Ishikawa (cell line): ENCODE measurements around the gene ASB2.

Experiments used
- CEBPB ChIP-seq: IDR thresholded peaks from 2 replicates; pipeline ENCODE4 v1.6.1; 2012
- CREB1 ChIP-seq: IDR thresholded peaks from 2 replicates; pipeline ENCODE4 v1.6.1; 2012; ENCODE audit warnings: low read depth
- EGR1 ChIP-seq: IDR thresholded peaks from 2 replicates; pipeline ENCODE4 v1.6.1; 2012
- EP300 ChIP-seq: IDR thresholded peaks from 2 replicates; pipeline ENCODE4 v1.6.1; 2012; ENCODE audit warnings: borderline replicate concordance
- FOXM1 ChIP-seq: IDR thresholded peaks from 2 replicates; pipeline ENCODE4 v1.6.1; 2012; ENCODE audit warnings: low read depth, borderline replicate concordance
- MAX ChIP-seq: IDR thresholded peaks from 2 replicates; pipeline ENCODE4 v1.6.1; 2012
- NFIC ChIP-seq: IDR thresholded peaks from 2 replicates; pipeline ENCODE4 v1.6.1; 2012
- RAD21 ChIP-seq: IDR thresholded peaks from 2 replicates; pipeline ENCODE4 v1.6.1; 2012; ENCODE audit warnings: low read depth
- REST ChIP-seq: IDR thresholded peaks from 2 replicates; pipeline ENCODE4 v1.6.1; 2012; ENCODE audit warnings: low read depth, mild to moderate bottlenecking
- TAF1 ChIP-seq: IDR thresholded peaks from 2 replicates; pipeline ENCODE4 v1.6.1; 2012; ENCODE audit warnings: low read depth, mild to moderate bottlenecking
- TCF12 ChIP-seq: IDR thresholded peaks from 2 replicates; pipeline ENCODE4 v1.6.1; 2012; ENCODE audit warnings: low read depth
- TEAD4 ChIP-seq: IDR thresholded peaks from 2 replicates; pipeline ENCODE4 v1.6.1; 2012
- USF1 ChIP-seq: IDR thresholded peaks from 2 replicates; pipeline ENCODE4 v1.6.1; 2012
- YY1 ChIP-seq: IDR thresholded peaks from 2 replicates; pipeline ENCODE4 v1.6.1; 2012; ENCODE audit warnings: low read depth
- ZBTB7A ChIP-seq: IDR thresholded peaks from 2 replicates; pipeline ENCODE4 v1.6.1; 2012; ENCODE audit warnings: low read depth

ASB2 gene

GRCh38 chr14:93898081-93898611, 78.2 kb downstream of the ASB2 start:
- no peak for TF ChIP-seq CEBPB
- no peak for TF ChIP-seq NFIC
- no peak for TF ChIP-seq TAF1
- no peak for TF ChIP-seq REST
- TF ChIP-seq EGR1: no peak
- no peak for TF ChIP-seq USF1
- no peak for TF ChIP-seq YY1
- no peak for TF ChIP-seq EP300
- TF ChIP-seq TEAD4: no peak
- TF ChIP-seq ZBTB7A: no peak
- TF ChIP-seq CREB1: no peak
- TF ChIP-seq TCF12: no peak
- no peak for TF ChIP-seq RAD21
- TF ChIP-seq MAX: no peak
- no peak for TF ChIP-seq FOXM1

GRCh38 chr14:93897476-93897845, 78.9 kb downstream of the ASB2 start:
- TF ChIP-seq TAF1: no peak
- TF ChIP-seq CEBPB: no peak
- TF ChIP-seq TEAD4: no peak
- TF ChIP-seq CREB1: no peak
- TF ChIP-seq NFIC: no peak
- TF ChIP-seq EGR1: no peak
- no peak for TF ChIP-seq YY1
- TF ChIP-seq FOXM1: no peak
- no peak for TF ChIP-seq RAD21
- no peak for TF ChIP-seq USF1

- TF ChIP-seq TCF12: no peak
- TF ChIP-seq EP300: no peak
- TF ChIP-seq EGR1: no peak
- no peak for TF ChIP-seq REST
- no peak for TF ChIP-seq TEAD4
- TF ChIP-seq MAX: no peak
- no peak for TF ChIP-seq USF1
- TF ChIP-seq FOXM1: no peak
- TF ChIP-seq YY1: no peak
- TF ChIP-seq RAD21: no peak
These were observed 81.3 kb downstream of the ASB2 start for GRCh38 chr14:93895023-93895604.

GRCh38 chr14:93893661-93894261, 82.6 kb downstream of the ASB2 start:
- TF ChIP-seq CREB1 (no peak), TCF12 (no peak), TEAD4 (no peak), USF1 (no peak), EP300 (no peak)

- TF ChIP-seq CREB1: no peak
- TF ChIP-seq RAD21: peak; percentile 84
These were observed 83.3 kb downstream of the ASB2 start for GRCh38 chr14:93892923-93893558.
